BJ (cell line): Measurements from ENCODE around the gene GRIP2. TPM values are rescaled to one million over a fixed set of nuclear protein-coding genes. Genes with fewer than 3 reads are reported as not detected.

Experiments
- CTCF ChIA-PET: fragments of 350-600 bp; formaldehyde crosslinking; extraction: SDS; loops from one replicate; lab custom pipeline; 2021; ENCODE audit warnings: antibody characterized with exemption, inconsistent platforms; lab: Yijun Ruan, JAX
- POLR2A ChIA-PET: fragments of 300-600 bp; sonication (Branson Sonifier 250); formaldehyde crosslinking; extraction: SDS; loops from one replicate; lab custom pipeline; 2021; ENCODE audit warnings: antibody characterized with exemption; lab: Charles Lee
- DNase-seq: peaks from one replicate; pipeline ENCODE4 v3.0.0-alpha.2; 2011; ENCODE audit warnings: low read depth
- H3K27me3 ChIP-seq: 2 replicates; pipeline ENCODE4 v1.6.0; 2011; ENCODE audit warnings: low read length; ENCODE audit not compliant: control insufficient read depth, insufficient read depth
- H3K36me3 ChIP-seq: 2 replicates; pipeline ENCODE4 v1.5.1; 2011; ENCODE audit warnings: low read length; ENCODE audit not compliant: control insufficient read depth, insufficient read depth
- H3K4me3 ChIP-seq: 2 replicates; pipeline ENCODE4 v1.5.1; 2011; ENCODE audit warnings: low read depth, mild to moderate bottlenecking, control low read depth, low read length
- CTCF ChIP-seq: IDR thresholded peaks from 2 replicates; pipeline ENCODE4 v1.5.1; 2011; ENCODE audit warnings: low read depth, mild to moderate bottlenecking, control low read depth, inconsistent platforms, low read length, moderate library complexity; ENCODE audit not compliant: insufficient read depth
- polyA plus RNA-seq: library from polyadenylated mRNA; depleted of rRNA; stranded (reverse); fragments of >200 nt; gene quantifications from 2 replicates; pipeline ENCODE4 v1.2.3, GENCODE V29; 2011

The GRIP2 gene
- polyA plus RNA-seq, 1 experiment, result 0.45 TPM

DNA sequence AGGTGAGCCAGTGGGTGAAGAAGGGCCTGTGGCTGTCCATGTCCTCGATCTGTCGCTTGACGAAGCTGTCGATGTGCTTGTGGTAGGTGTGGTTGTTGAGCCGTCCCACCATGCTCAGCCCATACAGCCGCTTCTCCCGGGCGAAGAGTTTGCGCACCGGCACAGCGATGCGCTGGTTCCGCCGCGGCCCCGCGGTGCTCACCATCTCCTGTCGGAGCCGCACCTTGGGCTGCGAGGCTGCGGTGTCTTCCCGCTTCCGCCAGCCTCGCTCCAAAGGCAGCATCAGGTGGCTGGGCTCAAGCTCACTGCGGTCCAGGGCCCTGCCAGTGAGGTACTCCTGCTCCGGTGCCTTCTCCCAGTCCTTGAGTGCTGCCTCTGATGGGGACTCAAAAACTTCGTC lies 34.0 kb upstream of the GRIP2 start:
- Histone ChIP-seq H3K4me3 (no peak overlapping the region), H3K27me3 (peaks cover 9% of the 10 kb centered on the region), H3K36me3 (no peaks in the 10 kb centered on the region; the same call in 1 of the 2 replicates)
- ChIA-PET POLR2A (no interaction called here), CTCF (no interaction called here)
- no peak for DNase-seq
- no peak for TF ChIP-seq CTCF

- Histone ChIP-seq H3K27me3 (peaks cover 9% of the 10 kb centered on the region), H3K4me3 (no peak overlapping the region), H3K36me3 (no peaks in the 10 kb centered on the region; the same call in 1 of the 2 replicates)
- ChIA-PET POLR2A (no interaction called here), CTCF (no interaction called here)
- no peak for TF ChIP-seq CTCF
- DNase-seq, result no peak
Measured at GRCh38 chr3:14573706-14574105, 33.6 kb upstream of the GRIP2 start.

DNA sequence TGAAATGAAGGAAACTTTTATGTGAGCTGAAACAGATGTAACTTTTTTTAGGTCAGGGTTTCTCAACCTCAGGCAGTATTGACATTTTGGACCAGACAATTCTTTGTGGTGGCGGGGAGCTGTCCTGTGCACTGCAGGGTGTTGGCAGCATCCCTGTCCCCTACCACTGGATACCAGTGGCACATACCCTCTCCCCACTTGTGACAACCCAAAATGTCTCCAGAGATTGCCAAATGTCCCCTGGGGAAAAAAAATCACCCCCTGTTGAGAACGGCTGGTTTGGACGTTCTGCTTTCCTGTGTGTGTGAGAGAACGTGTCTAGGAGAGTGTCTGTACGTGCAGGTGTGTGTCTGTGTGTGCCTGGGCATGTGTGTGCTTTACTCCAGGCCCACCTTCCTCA lies 30.7 kb upstream of the GRIP2 start:
- H3K27me3 ChIP-seq, result peaks cover 11% of the 10 kb centered on the region
- no peak overlapping the region for H3K4me3 ChIP-seq
- CTCF ChIA-PET, result interaction anchor here (1.0 to 1.7 kb wide), 2 partner anchors 23 to 675 kb away, joined by 3 read pairs; no protein-coding TSS in a partner anchor
- DNase-seq, result no peak
- TF ChIP-seq CTCF, result no peak
- H3K36me3 ChIP-seq, result no peaks in the 10 kb centered on the region
- POLR2A ChIA-PET, result no interaction called here

GRCh38 chr3:14570089-14570488 lies 29.9 kb upstream of the GRIP2 start:
- H3K27me3 ChIP-seq, result peaks cover 13% of the 10 kb centered on the region
- POLR2A ChIA-PET, result no interaction called here
- H3K4me3 ChIP-seq, result no peak overlapping the region
- no peak for DNase-seq
- CTCF ChIA-PET, result interaction anchor here (1.0 to 1.4 kb wide), 2 partner anchors 21 to 22 kb away, joined by 3 to 4 read pairs; no protein-coding TSS in a partner anchor
- TF ChIP-seq CTCF, result no peak
- H3K36me3 ChIP-seq, result no peaks in the 10 kb centered on the region

DNA sequence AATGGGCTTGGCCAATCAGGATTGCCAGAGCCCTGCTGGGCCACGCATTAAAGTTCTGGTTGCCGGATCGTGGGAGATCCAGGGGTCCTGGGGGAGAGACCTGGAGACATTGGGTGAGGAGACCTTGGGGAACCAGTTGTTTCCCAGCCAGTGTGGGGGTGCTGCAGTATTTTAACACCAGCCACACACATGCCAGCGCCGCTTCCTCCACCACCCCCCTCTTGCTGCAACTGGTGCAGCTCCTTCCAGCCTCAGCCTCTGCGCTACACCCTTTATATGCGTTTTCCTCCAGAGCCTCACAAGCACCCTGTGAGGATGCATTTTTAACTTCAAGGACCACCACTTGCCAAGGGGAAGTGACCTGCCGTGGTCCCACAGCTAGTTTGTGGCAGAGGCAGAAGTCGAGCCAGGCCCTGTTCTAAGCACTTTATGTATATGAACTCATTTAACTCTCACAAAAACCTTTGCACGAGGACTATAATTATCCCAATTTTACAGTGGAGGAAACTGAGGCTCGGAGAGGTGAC lies 29.4 kb upstream of the GRIP2 start:
- POLR2A ChIA-PET, result no interaction called here

More for the DNA sequence above, 29.4 kb upstream of the GRIP2 start:
- CTCF ChIA-PET, result interaction anchor here (1.0 to 1.4 kb wide), 2 partner anchors 20 to 22 kb away, joined by 3 to 4 read pairs; no protein-coding TSS in a partner anchor
- Histone ChIP-seq H3K4me3 (no peak overlapping the region), H3K27me3 (peaks cover 13% of the 10 kb centered on the region), H3K36me3 (no peaks in the 10 kb centered on the region)
- DNase-seq, result no peak
- TF ChIP-seq CTCF, result no peak
